Measurements from ENCODE around the gene RBM26.

- no peak for TF ChIP-seq RAD21 (IDR thresholded peaks at IDR 0.05)
- no peak for TF ChIP-seq CTCF (IDR thresholded peaks at IDR 0.05; ENCODE audit: low read depth, low read length, missing input control)
- no peak for TF ChIP-seq MAX (IDR thresholded peaks at IDR 0.05)
- no peak for TF ChIP-seq ZBTB33 (IDR thresholded peaks at IDR 0.05)
- TF ChIP-seq EGR1 (IDR thresholded peaks at IDR 0.05; ENCODE audit: low read depth in 2 of 2) = no peak
- TF ChIP-seq REST (IDR thresholded peaks at IDR 0.05) = no peak
- TF ChIP-seq TAF1 (conservative IDR thresholded peaks at IDR 0.05) = no peak
- no peak for TF ChIP-seq FOXA1 (IDR thresholded peaks at IDR 0.05)
- no peak for TF ChIP-seq ATF3 (IDR thresholded peaks at IDR 0.05)
- TF ChIP-seq HNF4G (IDR thresholded peaks at IDR 0.05) = no peak
- no peak for TF ChIP-seq JUND (IDR thresholded peaks at IDR 0.05)
- TF ChIP-seq SP1 (IDR thresholded peaks at IDR 0.05) = no peak
- TF ChIP-seq YY1 (IDR thresholded peaks at IDR 0.05) = no peak
- TF ChIP-seq GABPA (IDR thresholded peaks at IDR 0.05 in 1 of 2, conservative IDR thresholded peaks at IDR 0.05 in 1 of 2) = no peak
Measured at GRCh38 chr13:79432086-79432485, 26.0 kb upstream of the RBM26 start.
